Heart left ventricle (tissue), 13 donors: ENCODE data around the gene LTB.

Source experiments
- CTCF ChIP-seq, 12 donors: fragments of 200-600 bp; sonication (generic) in 4 of 12; IDR thresholded peaks; one replicate each; pipeline versions ENCODE4 v1.5.0 to v1.8.0; 2018 to 2022; ENCODE audit warnings: antibody characterized with exemption in 12 of 12, mild to moderate bottlenecking in 5 of 12
- POLR2A ChIP-seq, 2 donors: fragments of 450-650 bp; IDR thresholded peaks; one replicate each; pipeline ENCODE4 v1.6.1; 2017; ENCODE audit warnings: antibody characterized with exemption in 2 of 2, mild to moderate bottlenecking in 2 of 2, moderate library complexity in 2 of 2
- donor health status: ischemic (EF 13 %, LVEDD 7.1; RV severe dilation, severe dysfunction).
- donor health status: DM: no; HTN: yes; CAD: no.
- donor health status: DM: no; HTN: no; CAD: no.
- donor health status: ischemic (EF 25% LVEDD 6.9; RV normal size, moderate dysfunction).
- donor health status: ischemic (EF 25% LVEDD 5.7; RV mildly dilated, moderate dysfunction).
- donor health status: ischemic (EF 35%, LVEDD 5.7; RV mildly dilated, moderate dysfunction).
- donor health status: nonischemic (EF 11% LVEDD 7.7; RV severe dilation, severe dysfunction).
- donor health status: DM: yes; HTN: yes; CAD: no.
- donor health status: PGD.
- donor health status: ischemic (EF 29% LVEDD 5.4; RV normal size, mild dysfunction).
- donor health status: nonischemic (EF 23%, LVEDD 6.1; RV moderate dilation, normal function).

GRCh38 chr6:31546339-31546957, 35.8 kb downstream of the LTB start, which contains the start of gene ATP6V1G2:
- TF ChIP-seq CTCF (IDR thresholded peaks at IDR 0.05): peak; percentile 92 to 99 (median 95)
- TF ChIP-seq POLR2A (IDR thresholded peaks at IDR 0.05): peak in 1 of 2 donors; percentile 25
